Hepatic stellate cell (primary cell): ENCODE data around the gene ENTHD1.

Source experiments
- DNase-seq: peaks from one replicate; pipeline ENCODE4 v3.0.0; 2011; ENCODE audit warnings: low spot score

ENTHD1 gene

DNA sequence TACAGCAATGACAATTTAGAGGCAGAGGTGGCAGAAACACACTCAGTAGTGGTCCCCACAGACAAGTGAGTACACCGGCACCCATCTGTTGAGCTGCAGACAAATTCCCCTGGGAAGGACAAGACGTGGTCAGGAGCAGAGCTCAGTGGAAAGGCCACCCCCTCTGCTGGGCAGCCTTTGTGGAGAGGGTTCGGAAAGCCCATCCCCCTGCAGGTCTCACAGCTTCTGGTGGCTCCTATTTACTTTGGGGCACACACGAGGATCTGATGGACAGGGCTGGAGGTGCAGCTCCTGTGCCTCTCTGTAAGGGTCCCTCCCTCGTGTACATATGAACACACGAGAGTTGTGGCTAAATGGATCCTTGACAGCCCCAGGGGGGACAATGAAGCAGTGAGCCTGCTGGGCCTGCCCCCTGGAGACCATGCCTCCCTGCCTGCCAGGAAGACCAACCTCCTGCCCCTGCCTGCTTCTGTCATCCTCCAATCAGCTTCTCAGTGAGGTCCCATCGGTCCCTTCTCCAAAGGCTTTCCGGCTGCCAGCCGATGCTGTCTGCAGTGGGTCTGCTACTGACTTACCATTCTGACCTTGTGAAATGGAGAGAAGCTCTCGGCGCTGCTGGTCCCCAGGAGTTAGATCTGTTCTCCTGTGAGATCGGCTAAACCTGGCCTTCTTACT is 161.5 kb downstream of the ENTHD1 start:
- DNase-seq: no peak

DNA sequence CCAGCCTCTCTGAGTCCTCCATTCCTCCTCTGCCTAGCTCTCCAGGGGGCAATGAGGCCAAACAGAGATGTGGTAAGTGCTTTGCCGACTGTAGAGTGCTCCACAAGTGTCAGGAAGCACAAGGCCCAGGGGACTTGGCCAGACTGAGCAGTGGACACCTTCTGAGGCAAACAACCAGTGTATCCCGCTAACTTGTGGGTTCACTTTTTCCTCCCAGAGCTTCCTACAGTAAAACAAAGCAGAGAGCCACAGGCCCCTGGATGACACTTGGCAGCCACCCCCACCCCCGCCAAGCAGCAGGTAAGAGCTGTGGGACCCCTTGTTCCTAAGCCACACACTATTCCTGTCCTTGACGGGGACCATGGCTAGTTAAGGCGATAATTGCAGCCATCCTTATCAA is 162.1 kb downstream of the ENTHD1 start:
- no peak for DNase-seq

DNA sequence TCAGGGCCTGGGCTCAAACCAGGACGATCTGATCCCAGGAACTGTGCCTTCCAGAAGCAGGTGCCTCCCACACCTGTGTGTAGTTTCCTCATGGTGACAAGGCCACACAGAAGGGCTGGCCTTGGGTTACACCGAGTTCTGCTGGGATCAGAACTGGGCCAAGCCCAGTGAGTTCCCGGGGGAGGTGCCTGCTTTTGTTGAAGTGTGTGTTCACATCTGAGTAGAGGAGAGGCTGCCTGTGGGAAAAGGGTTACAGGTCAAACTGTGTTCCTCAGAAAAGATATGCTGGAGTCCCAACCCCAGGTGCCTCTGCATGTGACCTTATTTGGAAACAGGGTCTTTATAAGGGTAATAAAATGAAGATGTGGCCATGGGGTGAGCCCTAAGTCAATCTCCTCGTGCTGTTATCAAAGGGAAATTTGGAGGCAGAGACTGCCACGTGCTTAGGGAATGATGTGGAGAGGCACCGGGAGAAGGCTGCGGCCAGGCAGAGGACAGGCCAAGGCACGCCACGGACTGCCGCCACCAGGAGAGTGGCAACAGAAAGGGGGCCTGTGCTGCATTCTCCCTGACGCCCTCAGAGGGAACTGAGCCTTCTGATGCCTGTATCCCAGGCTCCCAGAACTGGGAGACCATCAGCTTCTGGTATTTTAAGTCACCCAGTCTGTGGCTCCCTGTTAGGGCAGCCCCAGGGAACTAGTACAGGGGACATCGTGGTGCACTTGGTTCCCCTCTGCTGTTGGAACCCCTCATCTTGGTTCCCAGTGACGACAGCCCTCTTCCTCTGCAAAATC is 164.2 kb downstream of the ENTHD1 start:
- no peak for DNase-seq

DNA sequence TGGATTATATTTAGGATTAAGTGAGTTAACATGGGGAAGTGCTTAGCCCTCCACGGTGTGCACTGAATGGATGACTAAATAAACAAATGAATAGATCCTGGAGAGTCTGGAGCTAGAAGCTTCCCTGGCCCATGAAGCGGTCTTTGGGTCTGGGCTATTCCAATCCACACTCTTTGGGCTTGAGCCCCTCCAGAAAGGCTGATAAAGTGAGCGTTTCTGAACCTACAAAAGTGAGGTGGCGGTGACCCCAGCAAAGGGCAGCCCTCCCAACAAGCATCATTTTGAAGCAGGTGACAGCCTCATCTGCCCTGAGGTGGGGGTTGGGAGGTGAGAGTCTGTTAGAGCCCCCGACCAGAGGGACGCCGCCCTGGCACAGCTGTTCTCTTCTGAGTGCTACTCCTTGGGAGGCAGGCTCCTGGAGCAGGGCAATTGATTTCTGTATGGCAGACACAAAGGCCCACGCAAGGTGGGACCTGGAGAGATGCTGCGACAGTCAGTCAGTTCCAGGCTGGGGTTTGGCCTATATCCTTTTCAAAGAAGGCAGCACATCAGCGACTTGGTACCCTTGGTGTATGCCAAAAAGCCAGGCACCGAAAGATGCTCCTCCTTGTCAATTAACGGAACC is 165.2 kb downstream of the ENTHD1 start:
- no peak for DNase-seq

DNA sequence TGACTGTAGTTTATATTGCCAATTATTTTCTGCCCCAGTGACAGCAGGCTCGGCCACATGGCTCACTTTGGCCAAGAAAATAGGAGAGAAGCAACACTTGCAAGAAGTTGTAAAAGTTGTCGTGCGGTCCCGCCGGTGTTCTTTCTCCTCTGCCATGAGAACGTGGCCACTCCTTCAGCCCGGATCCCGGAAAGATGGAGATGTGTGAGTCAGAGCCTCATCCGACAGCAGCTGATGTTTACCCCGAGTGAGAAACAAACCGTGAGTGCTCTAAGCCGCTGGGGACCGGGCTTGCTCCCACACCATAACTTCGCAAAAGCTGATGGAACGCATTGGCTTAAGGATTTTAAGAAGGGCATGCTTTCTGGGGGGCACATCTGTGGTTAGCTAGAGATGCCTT is 166.0 kb downstream of the ENTHD1 start:
- no peak for DNase-seq

DNA sequence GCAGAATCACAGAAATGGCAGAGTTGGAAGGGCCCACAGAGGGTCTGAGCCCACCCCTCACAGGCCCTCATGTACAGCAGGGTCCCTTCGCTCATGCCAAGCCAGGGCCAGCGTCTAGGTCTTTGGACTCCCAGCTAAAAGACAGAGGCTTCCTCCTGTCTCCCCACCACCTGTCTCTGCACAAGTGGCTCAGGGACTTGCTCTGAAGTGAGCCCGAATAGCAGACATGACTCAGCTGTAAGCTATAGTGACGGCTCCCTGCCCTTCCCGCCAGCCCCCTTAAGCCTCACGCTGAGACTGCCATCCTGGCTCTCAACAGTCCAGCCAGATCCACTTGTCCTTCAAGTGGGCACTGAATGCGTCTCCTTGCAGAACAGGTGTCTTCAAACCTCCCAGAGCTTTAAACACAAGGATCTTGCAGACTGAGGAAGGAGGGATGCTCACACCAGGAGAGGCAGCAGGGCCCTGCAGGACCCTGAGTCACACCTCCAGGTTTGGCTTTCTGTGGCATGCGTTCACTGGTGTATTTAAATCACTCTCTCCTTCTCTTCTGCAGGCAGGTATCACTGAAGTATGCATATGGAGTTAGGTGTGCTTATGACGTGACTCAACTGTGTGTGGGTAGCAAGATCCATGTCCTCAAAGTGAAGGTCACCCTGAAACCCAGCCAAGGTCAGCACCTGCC is 168.1 kb downstream of the ENTHD1 start:
- no peak for DNase-seq

DNA sequence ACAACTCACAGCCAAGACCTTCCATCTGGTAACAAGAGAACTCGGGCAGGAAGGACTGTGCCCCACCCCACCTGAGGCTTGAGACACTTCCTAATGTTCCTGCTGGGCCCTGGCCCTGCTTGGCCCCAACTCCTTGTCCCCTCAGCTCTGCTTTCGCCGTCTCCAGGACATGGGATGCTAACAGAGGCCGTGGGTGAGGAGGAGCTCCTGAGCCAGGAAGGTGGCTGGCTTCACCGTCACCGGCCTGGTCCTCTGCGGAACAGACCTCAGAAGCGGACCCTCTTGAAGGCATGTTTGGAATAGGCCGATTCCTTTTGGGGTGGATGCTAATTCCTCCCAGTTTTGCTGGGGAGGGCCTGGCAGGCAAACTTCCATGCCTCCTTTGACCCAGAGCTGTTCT is 168.7 kb downstream of the ENTHD1 start:
- DNase-seq: no peak

DNA sequence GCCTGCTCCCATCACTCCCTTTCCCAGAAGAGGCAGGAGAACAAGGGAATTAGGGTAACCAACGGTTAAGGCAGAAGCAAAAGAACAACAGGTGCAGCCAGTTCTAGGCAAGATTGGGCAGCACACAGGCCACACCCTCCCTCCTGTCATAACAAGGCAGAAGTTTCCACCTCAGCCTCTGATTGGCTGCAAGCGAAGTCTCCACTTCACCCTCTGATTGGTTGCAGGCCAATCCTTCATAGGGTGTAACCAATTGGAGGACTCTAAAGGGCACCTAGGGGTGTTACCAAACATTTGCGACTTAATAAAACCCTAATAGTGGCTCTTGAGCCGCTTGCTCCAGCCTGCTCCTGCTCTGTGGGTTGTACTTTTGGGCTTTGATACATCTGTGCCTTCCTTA is 169.2 kb downstream of the ENTHD1 start:
- no peak for DNase-seq

DNA sequence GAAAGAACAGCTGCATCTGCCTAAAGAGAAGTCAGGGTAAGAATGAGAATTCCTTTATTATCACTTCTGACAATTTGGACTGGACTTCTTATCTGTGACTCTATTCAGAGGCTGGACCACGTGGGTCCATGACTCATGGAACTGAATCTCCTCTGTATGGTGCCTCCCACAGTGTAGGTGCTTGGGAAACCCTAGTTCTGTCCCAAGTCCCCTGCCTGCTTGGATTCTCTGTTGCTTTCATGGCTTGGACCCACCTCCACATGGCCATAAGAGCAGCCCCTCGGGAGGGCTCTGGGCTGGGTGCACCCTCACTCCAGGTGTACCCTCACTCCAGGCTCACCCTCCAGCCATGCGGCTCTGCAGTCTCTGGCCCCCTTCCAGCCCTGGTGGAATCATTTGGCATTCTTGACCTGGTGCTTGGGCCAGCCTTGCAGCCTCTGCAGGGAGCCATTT is 169.6 kb downstream of the ENTHD1 start:
- no peak for DNase-seq

DNA sequence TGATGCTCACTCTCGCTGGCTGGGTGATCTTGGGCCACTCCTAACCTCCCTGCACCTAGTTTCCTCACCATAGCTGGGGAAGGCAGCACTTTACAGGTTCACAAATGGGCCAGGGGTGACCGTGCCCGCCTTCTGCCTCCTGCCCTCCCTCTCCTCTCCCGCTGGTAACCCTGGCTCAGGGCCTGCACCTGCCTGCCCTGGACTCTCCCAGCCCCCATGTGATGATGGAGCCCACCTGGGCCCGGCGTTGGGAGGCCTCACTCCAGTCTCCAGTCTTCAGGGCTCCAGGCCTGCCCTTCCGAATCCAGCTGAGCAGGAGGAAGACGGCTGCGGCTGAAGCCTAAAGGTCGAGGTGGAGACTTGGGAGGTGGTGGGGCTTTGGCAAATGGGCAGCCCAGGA is 170.1 kb downstream of the ENTHD1 start:
- no peak for DNase-seq

DNA sequence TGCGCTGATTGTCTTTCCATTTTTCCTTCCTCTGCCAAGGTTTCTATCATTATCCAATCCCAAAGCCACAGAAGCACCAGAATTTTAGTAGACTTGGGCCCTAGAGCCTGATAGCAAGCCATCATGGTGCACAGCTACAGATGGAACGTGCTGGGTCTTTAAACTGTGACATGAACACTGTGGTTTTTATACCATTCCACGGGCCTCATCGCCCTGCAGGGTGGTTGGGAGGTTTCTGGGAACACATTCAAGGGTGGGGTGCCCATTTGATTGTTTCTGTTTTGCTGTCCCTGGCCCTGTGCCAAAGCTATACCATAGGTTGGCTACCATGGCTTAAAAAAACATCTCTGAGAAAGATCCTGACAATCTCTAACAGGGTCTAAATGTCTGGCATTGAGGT is 171.1 kb downstream of the ENTHD1 start:
- DNase-seq: no peak

DNA sequence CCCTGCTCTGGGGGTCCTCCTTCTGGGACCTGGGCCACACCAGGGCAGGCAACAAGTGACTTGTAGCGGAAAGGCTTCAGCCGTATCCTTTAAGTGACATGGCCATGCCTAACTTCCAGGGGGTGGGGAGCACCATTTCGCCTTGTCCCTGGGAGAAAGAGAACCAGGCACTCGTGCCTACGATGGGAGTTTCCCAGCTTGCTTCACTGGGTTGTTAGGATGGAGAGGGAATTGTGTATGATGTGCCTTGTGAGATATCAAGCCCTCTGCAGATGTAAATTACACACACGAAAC is 171.6 kb downstream of the ENTHD1 start:
- DNase-seq: no peak

DNA sequence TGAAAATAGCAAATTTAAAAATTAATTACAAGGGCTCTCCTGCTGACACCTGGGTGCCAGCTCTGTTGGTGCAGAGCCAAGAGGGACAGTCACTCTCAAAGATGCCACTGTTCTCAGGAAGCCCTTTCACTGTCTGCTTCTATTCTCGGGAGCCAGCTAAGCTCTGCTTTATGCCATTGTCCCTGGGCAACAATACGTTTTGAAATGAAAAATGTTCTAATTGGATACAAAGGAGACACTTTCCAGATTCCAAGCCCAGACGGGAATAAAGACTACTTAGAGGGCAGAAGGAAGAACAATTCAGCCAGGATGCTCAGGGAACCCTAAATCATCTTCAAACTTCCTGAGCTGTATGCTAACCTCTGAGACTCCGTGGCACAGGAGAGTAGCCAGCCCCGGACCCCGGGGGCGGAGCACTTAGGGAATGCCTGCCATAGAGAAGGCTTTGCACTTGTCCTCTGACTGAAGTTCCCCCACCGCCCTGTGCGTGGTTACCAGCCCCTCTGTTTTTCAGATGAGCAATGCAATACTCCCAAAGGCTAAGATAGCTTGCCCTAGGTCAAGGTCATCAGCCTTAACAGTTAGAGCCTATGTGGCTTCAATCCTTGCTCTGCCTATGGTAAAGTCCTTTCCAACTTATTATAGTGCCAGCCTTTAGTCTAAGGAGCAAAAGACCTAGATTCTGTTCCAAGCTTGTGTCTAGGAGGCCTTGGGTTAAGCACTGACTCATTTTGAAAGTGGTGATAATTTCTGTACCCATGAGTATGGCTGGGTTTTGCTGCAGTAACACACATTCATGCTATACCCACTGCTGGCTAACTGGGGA is 172.1 kb downstream of the ENTHD1 start:
- DNase-seq: no peak

DNA sequence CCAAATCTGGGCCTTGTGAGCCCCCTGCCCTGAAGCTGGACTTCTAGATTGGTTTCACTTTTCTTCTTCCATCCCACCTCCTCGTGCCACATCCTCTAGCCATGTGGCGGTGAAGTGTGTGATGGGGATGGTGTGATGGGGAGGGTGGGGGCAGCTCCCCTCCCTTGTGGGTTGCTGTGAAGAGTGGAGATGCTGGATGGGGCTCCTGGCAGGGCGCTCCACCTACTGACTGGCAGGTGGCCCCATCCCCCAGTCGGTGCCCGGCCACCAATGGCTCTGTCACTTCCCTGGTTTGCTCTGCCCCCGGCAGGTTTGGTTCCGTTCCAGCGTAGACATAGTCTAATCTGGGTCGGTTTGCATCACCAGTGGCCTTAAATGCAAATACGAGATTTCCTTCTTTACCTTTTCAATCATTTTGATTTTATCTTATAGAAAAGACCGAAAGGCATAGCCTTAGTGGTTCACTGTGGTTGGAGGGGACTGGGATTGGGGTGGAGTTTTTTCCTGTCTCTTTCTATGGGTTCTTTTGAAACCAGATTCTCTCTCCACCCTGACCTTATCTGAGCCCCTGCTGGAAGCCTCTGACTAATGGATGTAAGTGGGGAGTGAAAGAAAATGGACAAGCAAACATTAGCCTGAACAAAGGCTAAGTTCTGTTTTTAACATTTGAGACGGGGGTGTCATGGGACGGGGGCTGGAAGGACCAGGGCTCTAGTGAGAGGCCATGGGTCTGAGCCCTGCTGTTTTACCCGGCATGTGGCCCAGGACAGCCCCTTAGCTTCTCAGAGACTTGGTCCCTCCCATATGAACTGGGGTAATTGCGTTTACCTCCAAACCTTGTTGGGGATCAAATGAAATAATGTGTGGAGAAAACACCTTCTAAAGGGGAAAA is 173.8 kb downstream of the ENTHD1 start:
- DNase-seq: no peak

DNA sequence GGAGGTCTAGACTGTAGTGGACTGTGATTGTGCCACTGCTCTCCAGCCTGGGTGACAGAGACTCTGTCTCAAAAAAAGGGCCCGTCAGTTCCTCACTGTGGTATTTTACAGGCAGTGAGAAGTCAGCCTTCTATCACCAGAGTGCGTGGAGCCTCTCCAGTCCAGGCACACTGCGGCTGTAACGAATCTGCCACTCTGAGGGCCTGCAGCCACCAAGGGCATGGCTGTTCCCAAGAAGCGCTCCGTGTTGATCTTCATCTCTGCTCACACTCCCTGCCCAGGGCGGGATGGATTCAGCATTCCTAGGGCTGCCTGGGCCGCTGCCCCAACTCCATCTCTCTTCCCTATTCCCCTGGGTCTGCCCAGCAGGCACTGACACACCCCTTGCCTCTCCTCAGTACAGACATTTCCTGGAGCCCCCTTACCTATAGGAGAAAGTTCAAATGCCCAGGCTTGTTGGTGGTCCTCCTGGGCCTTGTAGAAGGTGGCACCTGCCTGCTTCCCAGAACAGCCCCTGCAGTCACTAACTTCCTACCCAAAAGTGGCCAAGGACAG is 174.6 kb downstream of the ENTHD1 start:
- no peak for DNase-seq

DNA sequence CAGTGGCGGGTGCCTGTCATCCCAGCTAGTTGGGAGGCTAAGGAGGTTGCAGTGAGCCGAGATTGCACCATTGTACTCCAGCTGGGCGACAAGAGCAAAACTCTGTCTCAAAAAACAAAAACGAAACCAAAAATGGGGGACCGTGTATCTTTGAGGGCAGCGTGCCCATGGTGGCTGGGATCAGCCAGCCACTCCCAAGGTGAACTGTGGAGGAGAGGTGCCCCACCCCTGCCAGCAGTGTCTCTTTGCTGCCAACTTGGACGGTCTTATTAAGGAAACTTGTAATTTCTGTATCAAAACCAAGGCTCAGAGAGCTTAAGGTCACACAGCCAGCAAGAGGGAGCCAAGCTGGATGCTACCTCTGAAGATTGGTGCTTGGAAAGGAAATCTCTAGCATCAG is 175.4 kb downstream of the ENTHD1 start:
- no peak for DNase-seq

DNA sequence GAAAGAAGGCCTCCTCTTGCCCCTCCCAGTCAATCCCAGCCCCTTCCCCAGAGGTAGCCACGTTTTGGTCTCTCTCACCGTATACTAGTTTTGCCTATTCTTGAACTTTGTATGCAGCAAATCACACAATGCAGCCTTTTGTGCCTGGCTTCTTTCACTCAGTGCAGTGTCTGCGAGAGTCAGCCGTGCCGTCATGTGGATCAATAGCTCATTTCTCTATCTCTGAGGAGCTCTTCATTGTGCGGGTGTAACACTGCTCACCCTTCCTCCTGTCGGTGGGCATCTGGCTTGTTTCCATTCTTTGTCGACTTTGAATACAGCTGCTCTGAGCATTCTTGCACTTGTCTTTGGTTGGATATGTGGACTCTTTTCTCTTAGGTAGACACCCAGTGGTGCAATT is 176.5 kb downstream of the ENTHD1 start:
- DNase-seq: no peak

DNA sequence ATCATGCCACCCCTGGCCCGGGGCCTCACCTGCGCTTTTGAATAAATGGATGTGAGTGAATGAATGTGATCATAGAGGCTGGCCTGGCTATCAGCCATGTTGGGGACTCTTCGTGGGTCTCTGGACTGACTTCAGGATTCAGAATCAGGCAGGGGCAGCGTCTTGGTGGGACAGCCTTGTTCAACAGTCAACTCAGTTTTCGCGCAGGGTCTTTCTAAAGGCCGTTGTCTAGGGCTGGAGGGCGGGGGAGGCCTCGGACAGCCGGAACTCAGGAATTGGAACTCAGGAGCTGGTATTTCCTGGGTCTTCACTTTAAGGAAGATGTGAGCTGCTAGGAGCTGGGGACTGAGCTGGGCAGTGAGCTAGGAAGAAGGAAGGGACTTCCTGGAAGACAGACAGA is 177.0 kb downstream of the ENTHD1 start:
- DNase-seq: no peak

DNA sequence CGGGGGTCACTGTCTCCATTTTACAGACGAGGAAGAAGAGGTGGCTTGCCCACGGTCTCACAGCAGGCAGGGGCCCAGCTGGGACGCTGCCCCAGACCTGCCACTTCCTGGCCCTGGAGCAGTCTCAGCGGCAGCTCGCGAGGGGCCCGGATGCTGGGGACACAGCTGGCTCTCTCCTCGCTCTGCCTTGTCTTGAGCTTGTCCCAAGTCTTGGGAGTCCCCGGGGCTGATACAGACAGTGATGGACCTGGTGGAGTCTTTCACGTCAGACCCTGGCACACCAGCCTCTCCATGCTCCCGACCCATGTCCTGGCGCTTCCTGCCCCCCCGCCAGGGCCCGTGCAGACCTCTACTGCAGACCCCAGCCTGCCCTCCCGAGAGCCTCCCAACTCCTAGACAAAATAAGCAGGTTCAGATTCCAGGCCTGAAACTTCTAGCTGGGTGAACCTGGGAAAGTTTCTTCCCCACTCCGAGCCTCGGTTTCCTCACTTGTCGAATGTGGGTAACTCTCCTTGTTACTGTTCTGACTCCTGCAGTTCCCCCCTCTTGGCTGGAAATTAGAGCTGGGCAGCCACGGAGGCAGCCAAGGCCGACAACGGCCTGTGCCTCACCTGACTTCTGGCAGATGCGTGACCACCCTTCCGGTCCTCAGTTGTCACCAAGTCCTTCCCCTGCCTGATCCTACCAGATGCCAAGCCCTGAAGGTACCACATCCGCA is 177.6 kb downstream of the ENTHD1 start:
- no peak for DNase-seq

DNA sequence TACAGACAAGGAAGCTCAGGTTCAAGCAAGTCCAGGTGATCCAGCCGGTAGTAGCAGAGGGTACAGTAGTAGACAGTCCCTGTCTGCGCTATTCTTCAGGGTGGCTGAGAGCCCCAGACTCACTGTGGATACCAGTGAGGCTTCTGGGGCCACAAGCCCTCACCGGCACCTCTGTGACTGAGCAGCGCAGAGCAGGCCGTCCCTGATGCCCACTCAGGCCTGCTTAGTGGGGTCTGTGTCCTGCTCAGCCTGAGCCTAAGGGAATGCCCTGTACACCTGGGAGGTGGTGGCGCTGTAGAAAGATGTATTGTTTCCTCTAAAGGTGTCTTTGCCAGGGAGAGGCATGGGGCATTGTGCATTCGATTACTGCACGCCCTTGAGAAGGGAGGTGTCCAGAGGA is 179.2 kb downstream of the ENTHD1 start:
- DNase-seq: no peak
